Measurements from ENCODE around the gene IQGAP1.
"Not testable (repeated sequence)": the region's sequence is repeated elsewhere in the genome, so short reads cannot be mapped to it uniquely, and the experiment has no call there.

Gene IQGAP1, protein sequence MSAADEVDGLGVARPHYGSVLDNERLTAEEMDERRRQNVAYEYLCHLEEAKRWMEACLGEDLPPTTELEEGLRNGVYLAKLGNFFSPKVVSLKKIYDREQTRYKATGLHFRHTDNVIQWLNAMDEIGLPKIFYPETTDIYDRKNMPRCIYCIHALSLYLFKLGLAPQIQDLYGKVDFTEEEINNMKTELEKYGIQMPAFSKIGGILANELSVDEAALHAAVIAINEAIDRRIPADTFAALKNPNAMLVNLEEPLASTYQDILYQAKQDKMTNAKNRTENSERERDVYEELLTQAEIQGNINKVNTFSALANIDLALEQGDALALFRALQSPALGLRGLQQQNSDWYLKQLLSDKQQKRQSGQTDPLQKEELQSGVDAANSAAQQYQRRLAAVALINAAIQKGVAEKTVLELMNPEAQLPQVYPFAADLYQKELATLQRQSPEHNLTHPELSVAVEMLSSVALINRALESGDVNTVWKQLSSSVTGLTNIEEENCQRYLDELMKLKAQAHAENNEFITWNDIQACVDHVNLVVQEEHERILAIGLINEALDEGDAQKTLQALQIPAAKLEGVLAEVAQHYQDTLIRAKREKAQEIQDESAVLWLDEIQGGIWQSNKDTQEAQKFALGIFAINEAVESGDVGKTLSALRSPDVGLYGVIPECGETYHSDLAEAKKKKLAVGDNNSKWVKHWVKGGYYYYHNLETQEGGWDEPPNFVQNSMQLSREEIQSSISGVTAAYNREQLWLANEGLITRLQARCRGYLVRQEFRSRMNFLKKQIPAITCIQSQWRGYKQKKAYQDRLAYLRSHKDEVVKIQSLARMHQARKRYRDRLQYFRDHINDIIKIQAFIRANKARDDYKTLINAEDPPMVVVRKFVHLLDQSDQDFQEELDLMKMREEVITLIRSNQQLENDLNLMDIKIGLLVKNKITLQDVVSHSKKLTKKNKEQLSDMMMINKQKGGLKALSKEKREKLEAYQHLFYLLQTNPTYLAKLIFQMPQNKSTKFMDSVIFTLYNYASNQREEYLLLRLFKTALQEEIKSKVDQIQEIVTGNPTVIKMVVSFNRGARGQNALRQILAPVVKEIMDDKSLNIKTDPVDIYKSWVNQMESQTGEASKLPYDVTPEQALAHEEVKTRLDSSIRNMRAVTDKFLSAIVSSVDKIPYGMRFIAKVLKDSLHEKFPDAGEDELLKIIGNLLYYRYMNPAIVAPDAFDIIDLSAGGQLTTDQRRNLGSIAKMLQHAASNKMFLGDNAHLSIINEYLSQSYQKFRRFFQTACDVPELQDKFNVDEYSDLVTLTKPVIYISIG (N-terminal part only)

DNA sequence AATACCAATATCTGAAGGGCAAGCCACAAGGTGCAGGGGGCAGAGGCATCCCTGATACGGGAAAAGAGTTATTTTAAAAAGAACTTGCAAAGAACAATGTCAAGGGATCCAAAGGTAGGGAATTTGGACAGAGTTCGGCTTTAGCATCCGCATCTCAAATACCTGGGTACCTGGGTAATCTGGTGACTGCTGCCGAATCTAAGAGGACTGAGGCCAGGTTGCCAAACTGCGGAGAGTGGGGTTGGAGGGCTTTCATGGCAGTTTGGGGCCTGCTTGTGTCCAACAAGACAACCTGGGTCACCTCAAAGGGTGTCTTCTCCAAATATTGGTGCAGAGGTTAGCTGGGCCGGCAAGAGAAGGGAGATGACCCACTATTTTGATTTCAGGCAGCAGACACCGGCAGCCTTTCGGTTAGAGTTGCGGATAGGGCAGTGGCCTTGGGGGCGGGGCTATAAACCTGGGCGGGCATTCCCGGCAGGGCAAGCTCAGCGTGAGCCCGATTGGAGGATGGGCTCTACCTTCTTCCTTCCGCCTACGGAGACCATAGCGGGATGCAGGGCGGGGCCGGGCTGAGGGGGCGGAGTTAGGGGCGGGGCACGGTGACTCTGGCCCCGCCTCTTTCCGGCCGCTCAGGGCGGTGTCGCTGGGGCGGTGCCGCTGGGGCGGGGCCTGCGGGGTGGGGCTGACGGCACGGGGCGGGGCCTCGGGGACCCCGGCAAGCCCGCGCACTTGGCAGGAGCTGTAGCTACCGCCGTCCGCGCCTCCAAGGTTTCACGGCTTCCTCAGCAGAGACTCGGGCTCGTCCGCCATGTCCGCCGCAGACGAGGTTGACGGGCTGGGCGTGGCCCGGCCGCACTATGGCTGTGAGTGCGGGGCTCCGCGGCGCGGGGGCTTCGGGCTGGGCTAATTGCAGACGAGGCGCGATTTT, at the start of gene IQGAP1:
Gene IQGAP1, plus strand, starts transcription at position 709 of the 928 bp plus-strand sequence. Its CDS starts 100 bp downstream, at position 809.
- peak; percentile 78 for DNase-seq (ENCODE audit: low read depth)
- H3K4me3 ChIP-seq (ENCODE audit: low read depth, low read length): peak within 1 kb of the TSS; percentile 65

GRCh38 chr15:90338532-90338931, 49.5 kb upstream of the IQGAP1 start:
- no peak for DNase-seq (ENCODE audit: low read depth)
- no peak overlapping the region for H3K4me3 ChIP-seq (ENCODE audit: low read depth, low read length)

- DNase-seq (ENCODE audit: low read depth): no peak
- H3K4me3 ChIP-seq (ENCODE audit: low read depth, low read length): no peak overlapping the region
Measured at GRCh38 chr15:90340345-90340744, 47.7 kb upstream of the IQGAP1 start.

DNA sequence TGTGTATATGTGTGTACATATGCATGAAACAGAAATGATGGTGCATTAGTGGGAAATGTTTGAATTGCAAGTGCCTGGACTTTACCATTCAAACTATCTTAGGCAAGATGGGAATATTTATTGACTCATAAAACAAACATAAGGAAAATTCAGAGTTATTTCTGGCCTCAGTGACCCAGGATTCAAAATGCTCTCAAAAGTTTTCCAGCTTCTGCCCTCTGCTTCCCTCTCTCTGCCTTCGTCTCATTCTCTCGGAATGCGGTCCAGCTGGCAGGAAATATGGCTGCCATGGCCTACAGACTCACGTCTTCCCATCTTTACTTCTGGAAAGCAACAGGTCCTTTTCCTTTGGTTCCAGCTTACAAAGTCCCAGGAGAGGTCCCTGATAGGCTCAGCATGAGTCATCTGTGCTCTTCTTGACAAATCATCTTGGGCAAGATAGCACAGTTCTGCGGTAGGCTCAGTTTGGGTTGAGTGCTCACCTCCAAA, 44.7 kb upstream of the IQGAP1 start:
- no peak for DNase-seq (ENCODE audit: low read depth)
- no peak overlapping the region for H3K4me3 ChIP-seq (ENCODE audit: low read depth, low read length)

- no peak for DNase-seq (ENCODE audit: low read depth)
- H3K4me3 ChIP-seq (ENCODE audit: low read depth, low read length): no peak overlapping the region
Measured at GRCh38 chr15:90344662-90345061, 43.4 kb upstream of the IQGAP1 start.

DNA sequence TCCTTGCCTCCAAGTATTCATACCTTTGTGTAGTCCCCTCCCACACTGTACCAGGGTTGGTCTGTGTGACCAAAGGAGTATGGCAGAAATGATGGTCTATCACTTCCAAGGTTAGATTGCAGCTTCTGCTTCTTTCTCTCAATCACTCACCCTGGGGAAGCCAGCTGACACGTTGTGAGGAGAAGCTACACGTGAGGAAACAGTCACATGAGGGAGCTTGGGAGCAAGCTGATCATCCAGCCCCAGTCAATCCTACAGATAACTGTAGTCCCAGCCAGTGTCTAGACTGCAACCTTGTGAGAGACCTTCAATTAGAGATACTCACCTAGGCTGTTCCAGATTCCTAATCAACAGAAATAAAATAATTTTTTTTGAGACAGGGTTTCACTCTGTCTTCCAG, 42.2 kb upstream of the IQGAP1 start:
- no peak for DNase-seq (ENCODE audit: low read depth)
- H3K4me3 ChIP-seq (ENCODE audit: low read depth, low read length): no peak overlapping the region

DNA sequence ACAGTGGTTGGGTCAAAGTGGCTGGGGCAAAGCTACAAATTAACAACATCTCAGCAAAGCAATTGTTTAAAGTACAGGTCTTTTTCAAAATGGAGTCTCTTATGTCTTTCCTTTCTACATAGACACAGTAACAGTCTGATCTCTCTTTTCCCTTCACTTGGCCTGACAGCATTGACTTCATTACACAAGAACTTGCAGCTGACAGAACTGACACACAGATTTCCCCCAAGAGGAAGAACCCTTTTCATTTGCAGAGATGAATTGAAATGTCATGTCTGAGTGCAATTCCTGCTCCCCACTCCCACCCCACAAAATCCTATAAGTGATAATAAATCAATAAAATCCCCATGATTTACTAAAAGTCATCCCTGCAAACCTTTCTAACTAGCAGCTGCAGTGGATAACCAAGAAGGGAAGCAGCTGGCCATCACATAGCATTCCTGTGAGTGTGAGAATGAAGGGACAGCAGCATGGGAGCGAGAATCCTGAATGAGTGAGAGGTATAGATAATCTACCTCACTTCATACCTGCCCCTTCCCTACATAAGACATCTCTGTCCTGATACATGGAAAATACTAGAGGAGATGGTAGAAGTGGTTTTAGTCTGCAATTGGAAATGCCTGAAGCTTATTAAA, 40.5 kb upstream of the IQGAP1 start:
- DNase-seq (ENCODE audit: low read depth); H3K4me3 ChIP-seq (ENCODE audit: low read depth, low read length): not testable (repeated sequence)

- DNase-seq (ENCODE audit: low read depth): no peak
Measured at GRCh38 chr15:90348456-90348855, 39.6 kb upstream of the IQGAP1 start.

DNA sequence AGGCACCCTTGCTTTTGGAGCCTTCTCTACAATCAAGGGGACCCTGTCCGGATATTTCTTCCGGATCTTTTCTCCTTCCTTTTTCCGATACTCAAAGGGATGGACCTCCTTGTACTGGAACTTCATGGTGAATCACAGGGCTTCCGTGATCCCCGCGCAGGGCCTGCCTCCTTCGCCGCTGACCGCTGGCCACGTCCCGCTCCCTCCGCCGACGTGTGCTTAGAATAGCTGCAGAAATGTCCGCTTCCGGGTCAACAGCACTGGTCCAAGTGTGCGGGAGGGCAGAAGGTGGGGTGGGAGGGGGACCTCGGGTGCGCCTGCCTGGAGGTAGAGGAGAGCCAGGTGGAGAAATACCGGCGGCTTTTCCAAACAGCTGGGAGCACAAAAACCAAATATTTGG, 39.0 kb upstream of the IQGAP1 start:
- DNase-seq (ENCODE audit: low read depth): no peak
- no peak overlapping the region for H3K4me3 ChIP-seq (ENCODE audit: low read depth, low read length)

More at GRCh38 chr15:90348456-90348855, 39.6 kb upstream of the IQGAP1 start:
- no peak overlapping the region for H3K4me3 ChIP-seq (ENCODE audit: low read depth, low read length)

DNA sequence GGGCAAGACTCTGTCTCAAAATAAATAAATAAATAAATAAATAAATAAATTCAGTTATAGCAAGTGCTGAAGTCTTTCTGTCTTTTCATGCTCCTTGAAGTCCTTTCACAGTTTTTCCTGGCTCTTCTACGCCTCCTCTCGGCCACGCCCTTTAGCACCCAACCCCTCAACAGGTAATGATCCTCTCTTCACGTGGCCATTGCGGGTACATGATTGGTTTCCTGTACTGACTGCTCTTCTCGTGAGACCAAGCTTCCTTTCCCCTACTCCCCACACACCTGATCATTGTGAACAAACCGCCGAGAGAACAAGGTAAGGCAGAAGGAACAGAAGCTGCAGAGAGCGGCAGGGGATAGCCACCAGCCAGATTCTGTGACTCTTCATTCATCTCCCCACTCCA, 38.2 kb upstream of the IQGAP1 start:
- H3K4me3 ChIP-seq (ENCODE audit: low read depth, low read length): no peak overlapping the region
- no peak for DNase-seq (ENCODE audit: low read depth)

DNA sequence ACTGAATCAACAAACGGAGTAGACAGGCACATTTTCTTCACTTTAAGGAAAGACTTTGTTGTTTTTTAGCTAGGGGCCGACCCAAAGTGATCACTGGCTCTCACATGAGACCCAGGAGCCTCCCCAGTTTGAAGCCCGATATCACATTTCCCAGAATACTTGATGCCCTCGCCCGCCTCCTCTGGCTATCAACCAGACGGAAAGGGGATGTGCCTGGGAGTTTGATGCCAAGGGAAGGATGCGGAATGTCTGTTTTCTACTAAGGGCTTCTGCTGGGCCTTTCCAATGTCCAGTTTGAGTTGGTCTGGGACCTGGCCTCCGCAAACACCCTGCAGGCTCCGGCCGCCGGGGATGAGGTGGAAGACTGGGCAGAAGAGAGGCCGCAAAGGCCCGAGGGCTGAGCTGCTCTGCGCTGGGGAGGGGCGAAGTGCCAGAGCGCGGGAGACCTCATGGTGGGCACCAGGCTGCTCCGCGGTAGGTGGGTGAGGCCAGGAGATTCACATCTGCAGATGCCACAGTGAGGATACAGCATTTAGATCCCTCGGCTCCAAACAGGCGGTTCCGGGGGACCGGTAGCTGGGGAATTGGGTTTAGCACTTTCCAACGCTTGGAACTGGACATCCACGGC, 36.4 kb upstream of the IQGAP1 start:
- H3K4me3 ChIP-seq (ENCODE audit: low read depth, low read length): peak overlapping the region; percentile 89

DNA sequence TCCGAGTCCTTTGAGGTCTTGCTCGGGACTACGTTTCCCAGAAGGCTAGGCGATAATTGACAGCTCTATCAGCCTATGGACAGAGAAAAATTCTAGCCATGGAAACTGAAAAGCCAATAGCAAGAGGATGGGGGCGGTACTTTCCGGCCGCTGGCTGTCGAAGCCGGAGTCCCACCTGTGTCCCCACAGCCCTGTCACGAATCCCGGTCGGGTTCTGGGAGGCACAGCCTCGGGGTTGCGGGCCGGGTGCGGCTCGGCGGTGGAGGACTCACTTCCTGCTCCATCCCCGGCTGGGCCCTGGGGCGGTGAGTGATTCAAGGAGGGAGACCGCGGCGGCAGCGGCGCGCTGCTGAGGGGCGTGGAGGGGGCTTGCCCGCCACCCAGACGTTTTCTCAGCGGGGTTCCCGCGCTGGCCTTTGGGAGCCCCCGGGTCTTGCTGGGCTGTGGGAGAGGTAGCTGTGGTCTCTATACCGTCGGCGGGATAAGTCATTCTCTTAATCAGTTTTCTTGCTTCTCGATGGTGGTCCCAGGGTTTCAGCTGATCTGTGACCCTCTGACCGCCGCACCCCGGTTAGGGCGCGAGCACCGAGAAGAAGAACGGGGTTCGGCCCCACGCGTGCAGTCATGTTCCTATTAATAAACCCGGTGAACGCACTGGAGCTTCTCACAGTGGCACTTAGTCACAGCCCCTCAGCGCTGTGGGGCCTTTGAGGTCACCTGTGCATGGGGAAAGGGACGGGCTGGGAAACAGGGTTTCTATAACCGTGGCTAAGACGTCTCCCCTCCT, 35.7 kb upstream of the IQGAP1 start, which contains the start of gene ZNF774:
Gene ZNF774, plus strand, starts transcription at position 178 of the 787 bp plus-strand sequence. CDS start 2,377 bp downstream, outside the sequence.
- DNase-seq (ENCODE audit: low read depth): peak; percentile 71
- peak within 1 kb of the TSS; percentile 89 for H3K4me3 ChIP-seq (ENCODE audit: low read depth, low read length)

More for the DNA sequence above, 36.4 kb upstream of the IQGAP1 start:
- DNase-seq (ENCODE audit: low read depth): no peak

- no peak for DNase-seq (ENCODE audit: low read depth)
- H3K4me3 ChIP-seq (ENCODE audit: low read depth, low read length): no peak overlapping the region
Measured at GRCh38 chr15:90354986-90355385, 33.1 kb upstream of the IQGAP1 start.

DNA sequence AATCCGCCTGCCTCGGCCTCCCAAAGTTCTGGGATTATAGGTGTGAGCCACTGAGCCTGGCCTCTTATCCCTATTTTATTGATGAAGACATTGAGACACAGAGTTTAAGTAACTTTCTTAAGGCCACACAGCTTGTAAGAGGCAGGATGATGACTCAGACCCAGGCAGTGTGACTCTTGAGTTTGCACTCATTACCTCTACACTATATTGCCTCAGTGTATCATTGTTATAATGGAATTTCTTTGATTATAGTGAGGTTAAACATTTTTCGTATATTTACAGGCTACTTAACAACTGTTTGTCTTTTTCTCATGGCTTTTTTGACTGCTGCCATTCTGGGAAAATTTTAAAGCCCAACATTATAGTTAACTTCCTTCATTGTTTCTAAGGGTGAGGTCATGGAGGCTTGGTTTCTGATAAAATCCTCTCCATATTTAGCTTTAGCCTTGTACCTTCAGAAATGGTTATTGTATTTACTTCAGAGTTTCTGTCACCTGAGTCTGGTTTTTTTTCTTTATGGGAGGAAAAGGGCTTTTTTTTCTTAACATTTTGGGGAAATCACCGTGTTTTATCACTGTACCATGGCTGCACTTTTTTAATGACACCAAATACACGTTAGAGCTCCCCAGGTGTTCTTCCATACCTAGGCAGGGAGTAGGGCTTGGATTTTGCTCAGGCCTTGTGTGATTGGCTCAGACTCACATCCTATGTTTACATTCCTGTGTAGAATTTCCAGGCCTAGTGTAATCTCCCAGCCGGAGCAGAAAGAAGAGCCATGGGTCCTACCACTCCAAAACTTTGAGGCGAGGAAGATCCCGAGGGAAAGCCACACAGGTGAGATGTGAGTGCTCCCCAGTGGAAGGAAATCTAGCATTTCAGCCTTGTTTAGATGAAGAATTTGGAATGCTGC, 29.7 kb upstream of the IQGAP1 start:
- H3K4me3 ChIP-seq (ENCODE audit: low read depth, low read length): no peak overlapping the region
- no peak for DNase-seq (ENCODE audit: low read depth)

GRCh38 chr15:90360746-90361145, 27.3 kb upstream of the IQGAP1 start:
- no peak for DNase-seq (ENCODE audit: low read depth)
- no peak overlapping the region for H3K4me3 ChIP-seq (ENCODE audit: low read depth, low read length)

DNA sequence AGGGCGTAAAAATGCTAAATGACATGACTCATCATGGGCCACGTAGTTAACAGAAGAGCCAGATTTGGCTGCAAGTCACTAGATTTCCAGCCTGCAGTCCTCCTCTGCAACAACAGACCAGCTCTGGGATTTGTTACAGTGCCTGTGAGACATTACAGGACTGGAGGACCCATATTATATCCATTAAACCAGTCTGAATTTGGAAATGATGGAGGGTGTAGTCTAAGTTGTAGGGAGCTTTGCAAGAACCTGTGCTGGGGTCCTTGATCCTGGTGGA, 25.2 kb upstream of the IQGAP1 start:
- no peak overlapping the region for H3K4me3 ChIP-seq (ENCODE audit: low read depth, low read length)
- peak; percentile 74 for DNase-seq (ENCODE audit: low read depth)

All from skeletal muscle cell (primary cell).